Duodenal mucosa (tissue), 2 donors: Measurements from ENCODE around the gene ZC3H8.

Experiments used
- H3K27ac ChIP-seq: one replicate; pipeline ENCODE4 v1.7.0; 2013; ENCODE audit warnings: low read depth, low read length
- H3K27me3 ChIP-seq, 2 donors: one replicate each; pipeline ENCODE4 v1.7.0; 2013; ENCODE audit warnings: low read length in 2 of 2, control low read depth in 1 of 2; ENCODE audit not compliant: insufficient read depth in 2 of 2, control insufficient read depth in 1 of 2
- H3K36me3 ChIP-seq, 2 donors: one replicate each; pipeline ENCODE4 v1.7.0; 2013; ENCODE audit warnings: low read length in 2 of 2, control low read depth in 1 of 2; ENCODE audit not compliant: insufficient read depth in 2 of 2, control insufficient read depth in 1 of 2
- H3K4me1 ChIP-seq, 2 donors: one replicate each; pipeline ENCODE4 v1.7.0; 2013; ENCODE audit warnings: low read length in 2 of 2, control low read depth in 1 of 2; ENCODE audit not compliant: insufficient read depth in 2 of 2, control insufficient read depth in 1 of 2
- H3K4me3 ChIP-seq, 2 donors: one replicate each; pipeline ENCODE4 v1.7.0; 2013; ENCODE audit warnings: low read length in 2 of 2, low read depth in 1 of 2
- H3K9ac ChIP-seq, 2 donors: one replicate each; pipeline ENCODE4 v1.7.0; 2013; ENCODE audit warnings: low read length in 2 of 2, low read depth in 1 of 2
- H3K9me3 ChIP-seq, 2 donors: one replicate each; pipeline ENCODE4 v1.7.0; 2013; ENCODE audit warnings: low read length in 2 of 2, control low read depth in 1 of 2; ENCODE audit not compliant: control insufficient read depth in 1 of 2

Gene ZC3H8

GRCh38 chr2:112185131-112185530, 69.7 kb downstream of the ZC3H8 start:
- peaks cover 8 to 20% of the 10 kb centered on the region in 2 donors for H3K27me3 ChIP-seq
- no peak overlapping the region for H3K27ac ChIP-seq
- no peak overlapping the region for H3K9ac ChIP-seq
- no peak overlapping the region for H3K4me3 ChIP-seq
- H3K9me3 ChIP-seq = no peaks in the 10 kb centered on the region
- H3K36me3 ChIP-seq = no peaks in the 10 kb centered on the region
- H3K4me1 ChIP-seq = peaks cover 0 to 3% of the 10 kb centered on the region in 2 donors

- H3K9me3 ChIP-seq = no peaks in the 10 kb centered on the region
- H3K4me3 ChIP-seq = no peak overlapping the region
- no peak overlapping the region for H3K9ac ChIP-seq
- H3K4me1 ChIP-seq = peaks cover 0 to 3% of the 10 kb centered on the region in 2 donors
- peaks cover 8 to 20% of the 10 kb centered on the region in 2 donors for H3K27me3 ChIP-seq
- no peak overlapping the region for H3K27ac ChIP-seq
- no peaks in the 10 kb centered on the region for H3K36me3 ChIP-seq
These were observed 70.7 kb downstream of the ZC3H8 start for GRCh38 chr2:112184121-112184520.

DNA sequence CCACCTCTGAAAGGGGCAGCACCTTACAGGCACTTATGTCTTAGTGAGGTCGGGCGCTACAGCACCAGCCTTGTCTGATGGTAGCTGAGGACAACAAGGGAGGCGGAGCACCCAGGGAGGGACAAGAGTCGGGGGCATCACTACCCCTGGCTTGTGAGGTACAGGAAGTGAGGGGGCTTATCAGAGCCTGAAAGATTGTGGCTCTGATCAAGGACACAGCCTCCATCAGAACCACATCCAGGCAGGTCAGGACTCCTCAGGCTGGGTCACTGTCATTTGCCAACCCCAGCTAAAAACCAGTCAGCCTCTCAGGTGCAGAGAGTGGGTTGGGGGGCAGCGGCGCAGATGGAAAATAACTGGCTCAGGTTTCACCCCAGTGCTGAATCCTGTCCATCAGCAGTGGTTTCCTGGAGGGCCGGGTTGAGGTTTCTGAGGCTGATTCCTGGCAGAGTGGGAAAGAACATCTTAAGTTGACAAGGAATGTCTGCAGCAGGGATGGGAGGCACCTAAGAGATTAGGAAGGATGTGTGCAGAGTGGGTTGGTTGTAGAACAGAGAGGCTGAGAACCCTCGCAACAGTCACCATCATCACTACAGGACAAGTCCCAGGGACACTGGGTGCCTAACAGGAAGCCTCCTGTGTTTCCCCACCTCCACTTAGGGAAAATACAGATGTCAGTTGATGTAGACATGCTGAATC, 71.4 kb downstream of the ZC3H8 start:
- H3K9ac ChIP-seq = peak overlapping the region in 1 of 2 donors; percentile 2
- H3K4me3 ChIP-seq = no peak overlapping the region
- H3K36me3 ChIP-seq = no peaks in the 10 kb centered on the region
- peaks cover 0 to 3% of the 10 kb centered on the region in 2 donors for H3K4me1 ChIP-seq
- H3K27me3 ChIP-seq = peaks cover 8 to 20% of the 10 kb centered on the region in 2 donors
- H3K9me3 ChIP-seq = no peaks in the 10 kb centered on the region
- no peak overlapping the region for H3K27ac ChIP-seq

GRCh38 chr2:112182581-112183034, 72.2 kb downstream of the ZC3H8 start:
- Histone ChIP-seq H3K9me3 (no peaks in the 10 kb centered on the region), H3K27me3 (peaks cover 8 to 20% of the 10 kb centered on the region in 2 donors), H3K27ac (no peak overlapping the region), H3K4me3 (no peak overlapping the region), H3K9ac (peak overlapping the region in 1 of 2 donors; percentile 2), H3K4me1 (peaks cover 0 to 1% of the 10 kb centered on the region in 2 donors), H3K36me3 (no peaks in the 10 kb centered on the region)

- Histone ChIP-seq H3K27ac (no peak overlapping the region), H3K4me3 (no peak overlapping the region), H3K4me1 (no peaks in the 10 kb centered on the region), H3K9ac (no peak overlapping the region), H3K36me3 (no peaks in the 10 kb centered on the region), H3K27me3 (peaks cover 8 to 20% of the 10 kb centered on the region in 2 donors), H3K9me3 (no peaks in the 10 kb centered on the region)
These were observed 73.1 kb downstream of the ZC3H8 start for GRCh38 chr2:112181571-112182290.

- no peaks in the 10 kb centered on the region for H3K9me3 ChIP-seq
- H3K4me1 ChIP-seq = no peaks in the 10 kb centered on the region
- H3K9ac ChIP-seq = no peak overlapping the region
- no peaks in the 10 kb centered on the region for H3K27me3 ChIP-seq
- no peak overlapping the region for H3K4me3 ChIP-seq
- no peaks in the 10 kb centered on the region for H3K36me3 ChIP-seq
- H3K27ac ChIP-seq = no peak overlapping the region
These were observed 78.8 kb downstream of the ZC3H8 start for GRCh38 chr2:112175958-112176573.

DNA sequence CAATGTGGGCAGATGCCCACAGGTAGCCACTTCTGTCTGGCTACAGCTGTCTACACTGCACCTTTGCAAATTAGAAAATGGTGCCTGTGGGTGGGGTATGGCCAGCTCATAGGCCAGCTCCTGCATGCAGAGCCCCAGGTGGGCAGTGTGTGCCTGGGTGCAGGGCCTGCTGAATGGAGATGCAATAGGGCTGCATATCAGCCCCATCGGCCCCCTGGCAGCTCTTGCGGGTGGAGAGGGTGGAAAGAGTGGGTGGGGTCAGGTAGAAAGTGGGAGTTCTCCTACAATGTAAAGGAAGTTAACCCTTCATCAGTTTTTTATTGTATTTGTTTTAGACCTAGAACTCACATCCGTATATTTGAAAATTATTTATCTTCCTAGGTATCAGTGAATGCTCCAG, 79.5 kb downstream of the ZC3H8 start:
- Histone ChIP-seq H3K36me3 (no peaks in the 10 kb centered on the region), H3K9me3 (no peaks in the 10 kb centered on the region), H3K9ac (no peak overlapping the region), H3K4me1 (no peaks in the 10 kb centered on the region), H3K27me3 (no peaks in the 10 kb centered on the region), H3K27ac (no peak overlapping the region), H3K4me3 (no peak overlapping the region)

DNA sequence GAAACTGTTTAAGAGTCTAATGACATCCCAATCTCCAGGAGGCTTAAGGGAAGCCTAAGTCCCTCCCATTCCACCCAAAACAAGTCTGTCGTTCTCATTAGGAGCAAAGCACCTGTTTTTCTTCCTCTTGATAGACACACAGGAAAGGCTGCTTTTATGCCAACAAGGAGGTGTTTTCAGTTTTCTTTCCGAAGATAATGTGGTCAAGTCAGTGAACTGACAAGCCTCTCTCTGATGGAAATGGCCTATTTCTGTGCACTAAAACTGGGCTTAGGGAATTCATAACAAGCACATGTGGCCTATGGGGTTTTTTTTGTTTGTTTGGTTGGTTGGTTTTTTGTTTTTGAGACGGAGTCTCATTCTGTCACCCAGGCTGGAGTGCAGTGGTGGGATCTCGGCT, 80.5 kb downstream of the ZC3H8 start:
- Histone ChIP-seq H3K27ac (no peak overlapping the region), H3K36me3 (no peaks in the 10 kb centered on the region), H3K4me1 (no peaks in the 10 kb centered on the region), H3K4me3 (no peak overlapping the region), H3K27me3 (no peaks in the 10 kb centered on the region), H3K9ac (no peak overlapping the region), H3K9me3 (no peaks in the 10 kb centered on the region)

GRCh38 chr2:112173646-112174319, 81.1 kb downstream of the ZC3H8 start:
- Histone ChIP-seq H3K27me3 (no peaks in the 10 kb centered on the region), H3K27ac (no peak overlapping the region), H3K4me3 (no peak overlapping the region), H3K9ac (no peak overlapping the region), H3K36me3 (no peaks in the 10 kb centered on the region), H3K4me1 (no peaks in the 10 kb centered on the region), H3K9me3 (no peaks in the 10 kb centered on the region)

DNA sequence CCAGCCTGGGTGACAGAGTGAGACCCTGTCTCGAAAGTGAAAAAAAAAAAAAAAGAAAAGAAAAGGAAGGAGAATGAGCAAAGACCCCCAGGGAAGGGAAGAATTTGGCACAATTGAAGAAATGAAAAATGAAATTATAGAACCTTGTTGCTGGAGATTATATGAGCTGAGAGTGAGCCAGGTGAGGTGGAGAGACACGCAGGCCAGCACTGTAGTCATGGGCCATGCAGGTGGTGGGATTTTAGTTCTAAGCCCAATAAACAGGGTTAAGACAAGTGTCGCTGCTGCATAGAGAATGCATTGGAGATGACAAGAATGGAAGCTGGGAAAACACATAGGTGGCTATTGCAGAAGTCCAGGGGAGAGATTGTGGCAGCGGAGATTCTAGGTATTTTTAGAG, 84.3 kb downstream of the ZC3H8 start:
- Histone ChIP-seq H3K36me3 (no peaks in the 10 kb centered on the region), H3K27ac (no peak overlapping the region), H3K4me1 (no peaks in the 10 kb centered on the region), H3K27me3 (no peaks in the 10 kb centered on the region), H3K9me3 (no peaks in the 10 kb centered on the region), H3K4me3 (no peak overlapping the region), H3K9ac (no peak overlapping the region)
